AG08396 (cell line): ENCODE measurements around the gene FYCO1.
"Not testable (repeated sequence)": the region's sequence is repeated elsewhere in the genome, so short reads cannot be mapped to it uniquely, and the experiment has no call there.

Experiments
- DNase-seq: peaks from one replicate; pipeline ENCODE4 v3.0.0; 2012; ENCODE audit warnings: low spot score, mixed read lengths

Gene FYCO1

GRCh38 chr3:46010519-46011113 is 15.0 kb upstream of the FYCO1 start:
- DNase-seq: no peak

GRCh38 chr3:46008058-46008457 is 12.4 kb upstream of the FYCO1 start:
- DNase-seq: no peak

- DNase-seq: no peak
Observed at GRCh38 chr3:46007280-46007679, 11.7 kb upstream of the FYCO1 start.

GRCh38 chr3:46006238-46007032 is 10.8 kb upstream of the FYCO1 start:
- DNase-seq: peak; percentile 45

- not testable (repeated sequence) for DNase-seq
Observed at GRCh38 chr3:46003706-46004105, 8.1 kb upstream of the FYCO1 start.

- no peak for DNase-seq
Observed at GRCh38 chr3:46001178-46001577, 5.6 kb upstream of the FYCO1 start.

- DNase-seq: no peak
Observed at GRCh38 chr3:45997942-45998341, 2.3 kb upstream of the FYCO1 start.

GRCh38 chr3:45997499-45997898 is 1.9 kb upstream of the FYCO1 start:
- DNase-seq: not testable (repeated sequence)

- DNase-seq: no peak
Observed at GRCh38 chr3:45994419-45995235, 997 bp downstream of the FYCO1 start.

GRCh38 chr3:45993421-45994027 is 2.1 kb downstream of the FYCO1 start:
- no peak for DNase-seq

- peak; percentile 44 for DNase-seq
Observed at GRCh38 chr3:45992821-45993221, 2.8 kb downstream of the FYCO1 start.

GRCh38 chr3:45992133-45992729 is 3.4 kb downstream of the FYCO1 start:
- DNase-seq: no peak

GRCh38 chr3:45991341-45991740 is 4.3 kb downstream of the FYCO1 start:
- no peak for DNase-seq

- DNase-seq: no peak
Observed at GRCh38 chr3:45990181-45990580, 5.4 kb downstream of the FYCO1 start.

- DNase-seq: peak; percentile 59
Observed at GRCh38 chr3:45988804-45989203, 6.8 kb downstream of the FYCO1 start.

GRCh38 chr3:45988362-45988761 is 7.3 kb downstream of the FYCO1 start:
- DNase-seq: no peak

- peak; percentile 37 for DNase-seq
Observed at GRCh38 chr3:45987368-45988291, 8.0 kb downstream of the FYCO1 start.

GRCh38 chr3:45986303-45986982 is 9.2 kb downstream of the FYCO1 start:
- DNase-seq: peak; percentile 82

GRCh38 chr3:45985532-45986302 is 9.9 kb downstream of the FYCO1 start:
- peak; percentile 42 for DNase-seq
